ENCODE results near the gene MAGEA2B.
"Not testable (repeated sequence)": the region's sequence is repeated elsewhere in the genome, so short reads cannot be mapped to it uniquely, and the experiment has no call there.

- TF ChIP-seq POLR2AphosphoS5 (IDR thresholded peaks at IDR 0.05; ENCODE audit: borderline replicate concordance, low read depth, low read length); EZH2 (IDR thresholded peaks at IDR 0.05); FOXP2 (optimal IDR thresholded peaks at IDR 0.05; ENCODE audit: control extremely low read depth, extremely low read length, insufficient read depth): not testable (repeated sequence)
These were observed 1.2 kb upstream of the MAGEA2B start for GRCh38 chrX:152713195-152713594.

Data from SK-N-MC (cell line).